Measurements from ENCODE around the gene UGT1A1.
"Not testable (repeated sequence)": the region's sequence is repeated elsewhere in the genome, so short reads cannot be mapped to it uniquely, and the experiment has no call there.

Gene UGT1A1

GRCh38 chr2:233760043-233760442, at the start of gene UGT1A1:
TSS of gene UGT1A1 (plus strand) at chr2:233760270. CDS start at chr2:233760288, 18 bp downstream.
- no peak for DNase-seq

DNA sequence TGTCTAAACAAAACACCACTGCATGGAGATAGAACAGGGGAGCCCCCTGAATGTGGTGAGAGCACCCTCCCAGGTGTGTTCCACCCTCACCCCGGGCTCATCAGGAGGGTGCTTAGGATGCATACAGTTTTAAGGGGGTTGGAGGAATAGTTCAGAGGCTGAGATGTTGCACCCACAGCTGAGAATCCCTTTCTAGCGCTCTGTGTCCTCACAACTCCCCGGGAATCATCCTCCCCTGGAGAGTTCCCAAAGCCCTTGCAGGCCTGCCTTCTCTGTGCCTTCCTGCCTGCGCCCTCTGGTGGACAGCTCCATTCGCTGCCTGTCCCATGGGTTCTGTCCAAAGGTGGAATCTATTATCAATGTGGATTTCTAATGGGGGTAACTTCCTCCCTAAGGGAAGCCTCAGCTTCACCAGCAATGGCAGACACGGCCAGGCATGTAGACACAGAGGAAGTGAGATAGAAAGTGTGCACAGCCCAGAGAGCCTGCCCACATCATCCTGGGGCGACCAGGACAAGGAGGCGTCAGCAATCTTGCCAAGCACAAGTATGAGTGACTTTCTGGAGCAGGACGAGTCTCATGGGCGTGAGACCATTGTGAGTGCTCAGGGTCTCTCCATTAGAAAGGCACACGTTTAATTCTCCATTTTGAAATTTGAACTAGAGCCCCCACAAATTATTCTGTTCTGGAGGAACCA, 48.6 kb upstream of the UGT1A1 start:
- peak; percentile 10 for DNase-seq

DNA sequence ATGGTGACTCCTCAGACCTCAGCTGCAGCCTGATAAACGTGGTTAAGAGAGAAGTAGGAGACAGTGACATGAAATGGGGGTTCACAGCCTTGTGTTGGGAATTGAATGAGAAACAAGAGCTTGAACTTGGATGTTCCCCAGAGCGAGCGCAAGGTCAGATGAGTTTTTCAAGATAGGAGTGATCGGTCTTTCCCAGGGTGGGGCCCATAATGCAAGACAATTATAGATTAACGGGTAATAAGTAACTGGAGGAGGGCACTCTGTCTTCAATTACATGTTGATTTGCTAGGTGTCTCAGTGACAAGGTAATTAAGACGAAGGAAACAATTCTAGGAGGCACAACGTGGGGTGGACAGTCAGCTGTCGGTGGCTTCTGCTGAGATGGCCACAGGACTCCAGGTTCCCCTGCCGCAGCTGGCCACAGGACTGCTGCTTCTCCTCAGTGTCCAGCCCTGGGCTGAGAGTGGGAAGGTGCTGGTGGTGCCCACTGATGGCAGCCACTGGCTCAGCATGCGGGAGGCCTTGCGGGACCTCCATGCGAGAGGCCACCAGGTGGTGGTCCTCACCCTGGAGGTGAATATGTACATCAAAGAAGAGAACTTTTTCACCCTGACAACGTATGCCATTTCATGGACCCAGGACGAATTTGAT, 47.3 kb upstream of the UGT1A1 start, which contains the start of gene UGT1A5:
UGT1A5 (plus strand) TSS at position 297 of the 651 bp plus-strand sequence; CDS start at position 382, 85 bp downstream.
- no peak for DNase-seq

DNA sequence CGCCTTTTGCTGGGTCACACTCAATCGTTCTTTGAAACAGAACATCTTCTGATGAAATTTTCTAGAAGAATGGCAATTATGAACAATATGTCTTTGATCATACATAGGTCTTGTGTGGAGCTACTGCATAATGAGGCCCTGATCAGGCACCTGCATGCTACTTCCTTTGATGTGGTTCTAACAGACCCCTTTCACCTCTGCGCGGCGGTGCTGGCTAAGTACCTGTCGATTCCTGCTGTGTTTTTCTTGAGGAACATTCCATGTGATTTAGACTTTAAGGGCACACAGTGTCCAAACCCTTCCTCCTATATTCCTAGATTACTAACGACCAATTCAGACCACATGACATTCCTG, 46.8 kb upstream of the UGT1A1 start:
- DNase-seq, result no peak

DNA sequence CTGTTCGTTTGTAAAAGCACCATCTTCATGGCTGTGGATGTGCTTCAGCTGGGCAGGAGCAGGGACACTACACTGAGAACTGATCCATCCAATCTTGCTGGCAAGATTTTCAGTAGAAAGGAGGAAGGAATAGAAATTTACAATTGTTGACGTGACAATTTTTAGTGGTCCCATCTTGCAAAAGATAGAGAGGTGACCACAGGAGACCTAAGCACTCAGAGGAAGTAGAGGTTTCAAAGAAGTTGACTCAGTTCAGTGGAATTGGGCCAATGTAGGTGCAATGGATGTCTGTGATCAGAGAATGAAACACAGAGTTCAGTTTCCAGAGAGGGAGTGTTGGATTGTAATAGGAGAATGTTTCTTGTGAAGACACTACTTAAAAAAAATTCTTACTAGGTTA, 45.9 kb upstream of the UGT1A1 start:
- DNase-seq, result no peak

DNA sequence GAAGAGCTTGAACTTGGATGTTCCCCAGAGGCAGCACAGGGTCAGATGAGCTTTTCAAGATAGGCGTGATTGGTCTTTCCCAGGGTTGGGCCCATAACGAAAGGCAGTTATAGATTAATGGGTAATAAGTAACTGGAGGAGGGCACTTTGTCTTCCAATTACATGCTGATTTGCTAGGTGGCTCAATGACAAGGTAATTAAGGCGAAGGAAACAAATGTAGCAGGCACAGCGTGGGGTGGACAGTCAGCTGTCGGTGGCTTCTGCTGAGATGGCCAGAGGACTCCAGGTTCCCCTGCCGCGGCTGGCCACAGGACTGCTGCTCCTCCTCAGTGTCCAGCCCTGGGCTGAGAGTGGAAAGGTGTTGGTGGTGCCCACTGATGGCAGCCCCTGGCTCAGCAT, 41.5 kb upstream of the UGT1A1 start, which contains the start of gene UGT1A4:
UGT1A4 (plus strand) TSS at position 185 of the 400 bp plus-strand sequence; CDS start at position 270, 85 bp downstream.
- DNase-seq, result no peak

DNA sequence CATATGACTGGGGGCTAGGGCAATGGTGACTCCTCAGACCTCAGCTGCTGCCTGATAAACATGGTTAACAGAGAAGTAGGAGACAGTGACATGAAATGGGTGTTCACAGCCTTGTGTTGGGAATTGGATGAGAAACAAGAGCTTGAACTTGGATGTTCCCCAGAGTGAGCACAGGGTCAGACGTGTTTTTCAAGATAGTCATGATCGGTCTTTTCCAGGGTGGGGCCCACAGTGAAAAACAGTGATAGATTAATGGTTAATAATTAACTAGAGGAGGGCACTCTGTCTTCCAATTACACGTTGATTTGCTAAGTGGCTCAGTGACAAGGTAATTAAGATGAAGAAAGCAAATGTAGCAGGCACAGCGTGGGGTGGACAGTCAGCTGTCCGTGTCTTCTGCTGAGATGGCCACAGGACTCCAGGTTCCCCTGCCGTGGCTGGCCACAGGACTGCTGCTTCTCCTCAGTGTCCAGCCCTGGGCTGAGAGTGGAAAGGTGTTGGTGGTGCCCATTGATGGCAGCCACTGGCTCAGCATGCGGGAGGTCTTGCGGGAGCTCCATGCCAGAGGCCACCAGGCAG, 31.3 kb upstream of the UGT1A1 start, which contains the start of gene UGT1A3:
UGT1A3 (plus strand) TSS at position 320 of the 579 bp plus-strand sequence; CDS start at position 405, 85 bp downstream.
- no peak for DNase-seq

GRCh38 chr2:233736868-233737653, 23.0 kb upstream of the UGT1A1 start:
- not testable (repeated sequence) for DNase-seq

GRCh38 chr2:233740870-233741269, 19.2 kb upstream of the UGT1A1 start:
- DNase-seq, result no peak

DNA sequence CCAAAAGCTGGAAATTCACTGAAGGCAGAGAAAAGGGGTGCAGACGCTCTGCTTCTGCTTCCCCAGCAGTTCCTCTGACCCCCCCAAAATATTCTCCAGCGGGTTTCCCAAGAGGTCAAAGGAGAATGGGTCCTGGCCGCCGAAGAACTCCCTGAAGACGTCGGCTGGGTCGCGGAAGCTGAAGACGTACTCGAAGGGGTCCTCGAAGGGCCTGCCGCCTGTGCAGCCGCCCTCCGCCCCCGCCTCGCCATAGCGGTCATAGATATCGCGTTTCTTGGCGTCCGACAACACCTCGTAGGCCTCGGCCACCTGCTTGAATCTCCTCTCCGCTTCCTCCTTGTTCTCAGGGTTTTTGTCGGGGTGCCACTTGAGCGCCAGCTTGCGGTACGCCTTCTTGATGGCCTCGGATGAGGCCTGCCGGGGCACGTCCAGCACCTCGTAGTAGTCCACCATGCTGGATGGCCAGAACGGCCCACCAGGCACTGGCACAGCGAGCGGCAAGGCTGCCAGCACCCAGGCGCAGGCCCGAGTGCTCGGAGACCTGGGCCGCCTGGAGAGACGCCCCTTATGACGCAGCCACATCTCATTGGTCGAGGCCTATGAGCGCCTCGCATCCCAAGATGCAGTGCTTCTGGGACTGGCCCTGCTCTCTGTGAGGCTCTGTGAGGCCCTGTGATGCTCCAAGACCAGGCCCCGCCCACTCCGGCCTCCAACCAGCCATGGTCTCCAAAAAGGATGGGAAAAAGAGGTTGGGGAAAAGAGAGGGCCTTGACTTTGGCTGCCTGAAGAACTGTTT, 16.4 kb upstream of the UGT1A1 start:
- DNase-seq, result no peak

DNA sequence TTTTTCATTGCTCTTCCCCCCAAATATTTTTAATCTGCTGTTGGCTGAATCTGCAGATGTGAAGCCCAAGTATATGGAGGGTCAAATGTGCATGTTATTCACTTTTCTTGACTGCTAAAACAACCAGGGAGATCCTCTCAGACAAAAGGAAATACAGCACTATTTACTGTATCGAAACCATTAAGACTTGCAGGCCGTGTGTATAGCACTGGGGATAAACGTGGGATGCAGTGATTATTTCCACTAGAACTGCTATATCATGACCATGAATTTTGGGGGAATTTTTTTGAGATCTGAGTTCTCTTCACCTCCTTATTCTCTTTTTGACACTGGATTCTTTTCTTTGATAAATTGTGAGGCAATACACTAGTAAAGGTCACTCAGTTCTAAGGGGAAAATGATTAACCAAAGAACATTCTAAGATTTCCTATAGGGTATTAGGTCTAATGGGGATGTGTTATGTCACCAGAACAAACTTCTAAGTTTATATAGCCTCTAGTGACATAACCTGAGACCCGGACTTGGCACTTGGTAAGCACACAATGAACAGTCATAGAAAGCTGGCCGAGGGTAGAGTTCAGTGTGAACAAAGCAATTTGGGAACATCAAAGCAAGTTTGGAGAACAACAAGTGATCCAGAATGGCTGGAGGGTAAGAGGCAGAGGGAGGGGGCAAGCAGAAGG, 14.9 kb upstream of the UGT1A1 start:
- no peak for DNase-seq

- DNase-seq, result not testable (repeated sequence)
Measured at GRCh38 chr2:233745838-233746237, 14.2 kb upstream of the UGT1A1 start.

- DNase-seq, result no peak
Measured at GRCh38 chr2:233746475-233747282, 13.4 kb upstream of the UGT1A1 start.

- no peak for DNase-seq
Measured at GRCh38 chr2:233747283-233747544, 12.9 kb upstream of the UGT1A1 start.

- DNase-seq, result not testable (repeated sequence)
Measured at GRCh38 chr2:233750689-233751088, 9.4 kb upstream of the UGT1A1 start.

- not testable (repeated sequence) for DNase-seq
Measured at GRCh38 chr2:233751212-233752009, 8.7 kb upstream of the UGT1A1 start.

- DNase-seq, result no peak
Measured at GRCh38 chr2:233754872-233755611, 5.0 kb upstream of the UGT1A1 start.

DNA sequence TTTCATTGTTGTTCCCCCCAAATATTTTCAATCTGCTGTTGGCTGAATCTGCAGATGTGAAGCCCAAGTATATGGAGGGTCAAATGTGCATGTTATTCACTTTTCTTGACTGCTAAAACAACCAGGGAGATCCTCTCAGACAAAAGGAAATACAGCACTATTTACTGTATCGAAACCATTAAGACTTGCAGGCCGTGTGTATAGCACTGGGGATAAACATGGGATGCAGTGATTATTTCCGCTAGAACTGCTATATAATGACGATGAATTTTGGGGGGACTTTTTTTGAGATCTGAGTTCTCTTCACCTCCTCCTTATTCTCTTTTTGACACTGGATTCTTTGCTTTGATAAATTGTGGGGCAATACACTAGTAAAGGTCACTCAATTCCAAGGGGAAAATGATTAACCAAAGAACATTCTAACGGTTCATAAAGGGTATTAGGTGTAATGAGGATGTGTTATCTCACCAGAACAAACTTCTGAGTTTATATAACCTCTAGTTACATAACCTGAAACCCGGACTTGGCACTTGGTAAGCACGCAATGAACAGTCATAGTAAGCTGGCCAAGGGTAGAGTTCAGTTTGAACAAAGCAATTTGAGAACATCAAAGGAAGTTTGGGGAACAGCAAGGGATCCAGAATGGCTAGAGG, 3.5 kb upstream of the UGT1A1 start:
- DNase-seq, result no peak

DNA sequence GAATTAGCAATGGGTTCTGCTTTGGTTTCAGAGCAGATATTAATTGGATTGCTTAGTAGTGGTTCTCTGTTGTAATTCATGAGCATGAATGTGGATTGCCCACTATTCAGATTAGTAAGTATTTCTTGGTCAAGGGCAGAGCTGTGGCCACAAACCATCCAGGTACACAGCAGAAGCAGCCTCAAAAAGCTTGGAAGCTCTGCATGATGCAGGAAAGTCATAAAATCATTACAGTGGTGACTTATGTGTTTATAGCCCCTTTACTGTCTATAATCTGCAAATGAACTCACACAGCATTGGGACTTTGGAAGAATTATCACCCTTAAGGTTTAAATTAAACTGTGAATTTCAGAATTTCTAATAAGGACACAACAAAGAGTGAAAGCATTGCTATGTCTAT, 1.9 kb upstream of the UGT1A1 start:
- no peak for DNase-seq

Data from NCI-H187 treated with DMSO at 0.1 percent for 48 hours (cell line).